CD4-positive, alpha-beta T cell treated with Interleukin-1 beta for 1 hour (primary cell): ENCODE data around the gene ATF7.
"Not testable (repeated sequence)": the region's sequence is repeated elsewhere in the genome, so short reads cannot be mapped to it uniquely, and the experiment has no call there.

Experiments
- DNase-seq, 2 donors: peaks; one replicate each; pipeline ENCODE4 v3.0.0-alpha.2; 2020 to 2022

Gene ATF7

GRCh38 chr12:53564941-53565340 is 61.2 kb downstream of the ATF7 start:
- no peak for DNase-seq

GRCh38 chr12:53564278-53564677 is 61.9 kb downstream of the ATF7 start:
- DNase-seq: peak in 1 of 2 donors; percentile 4

- DNase-seq: no peak
Measured at GRCh38 chr12:53563452-53564028, 62.6 kb downstream of the ATF7 start.

- DNase-seq: no peak
Measured at GRCh38 chr12:53561590-53561953, 64.6 kb downstream of the ATF7 start.

- no peak for DNase-seq
Measured at GRCh38 chr12:53560912-53561589, 65.1 kb downstream of the ATF7 start.

GRCh38 chr12:53560351-53560750 is 65.8 kb downstream of the ATF7 start:
- DNase-seq: no peak

GRCh38 chr12:53558631-53559030 is 67.6 kb downstream of the ATF7 start:
- no peak for DNase-seq

- DNase-seq: no peak
Measured at GRCh38 chr12:53552361-53553327, 73.5 kb downstream of the ATF7 start.

GRCh38 chr12:53551889-53552291 is 74.3 kb downstream of the ATF7 start:
- no peak for DNase-seq

GRCh38 chr12:53550595-53550994 is 75.6 kb downstream of the ATF7 start:
- no peak for DNase-seq

- DNase-seq: not testable (repeated sequence)
Measured at GRCh38 chr12:53550131-53550530, 76.1 kb downstream of the ATF7 start.

- not testable (repeated sequence) for DNase-seq
Measured at GRCh38 chr12:53548354-53548753, 77.8 kb downstream of the ATF7 start.

- peak; percentile 58 to 62 for DNase-seq
Measured at GRCh38 chr12:53543539-53543938, 82.6 kb downstream of the ATF7 start.

GRCh38 chr12:53539526-53539925 is 86.7 kb downstream of the ATF7 start:
- no peak for DNase-seq

- DNase-seq: no peak
Measured at GRCh38 chr12:53538209-53538689, 87.9 kb downstream of the ATF7 start.

GRCh38 chr12:53536962-53537361 is 89.2 kb downstream of the ATF7 start:
- no peak for DNase-seq

- DNase-seq: no peak
Measured at GRCh38 chr12:53533471-53533870, 92.7 kb downstream of the ATF7 start.

- DNase-seq: no peak
Measured at GRCh38 chr12:53532524-53533445, 93.4 kb downstream of the ATF7 start.

- DNase-seq: no peak
Measured at GRCh38 chr12:53532021-53532420, 94.2 kb downstream of the ATF7 start.

GRCh38 chr12:53530920-53531319 is 95.3 kb downstream of the ATF7 start:
- no peak for DNase-seq

- DNase-seq: no peak
Measured at GRCh38 chr12:53530061-53530460, 96.1 kb downstream of the ATF7 start.

GRCh38 chr12:53524476-53524875 is 101.7 kb downstream of the ATF7 start:
- no peak for DNase-seq
